OCI-LY7 (cell line): ENCODE measurements around the gene MTUS2.

Source experiments
- CTCF ChIP-seq: fragments of 200-600 bp; sonication (generic); conservative IDR thresholded peaks from 2 replicates; pipeline ENCODE4 v1.5.1; 2014; ENCODE audit warnings: mild to moderate bottlenecking, antibody characterized with exemption, low read length, moderate library complexity, mixed read lengths
- EZH2phosphoT487 ChIP-seq: fragments of 200-600 bp; sonication (generic); IDR thresholded peaks from 2 replicates; pipeline ENCODE4 v1.6.1; 2018; ENCODE audit warnings: low read depth, borderline replicate concordance, mild to moderate bottlenecking, mixed run types, antibody characterized with exemption, low read length, moderate library complexity, mixed read lengths

GRCh38 chr13:28865951-28866350, 45.8 kb downstream of the MTUS2 start:
- TF ChIP-seq CTCF (no peak), EZH2phosphoT487 (no peak)
